ENCODE measurements around the gene SDF4. TPM values are rescaled to one million over a fixed set of nuclear protein-coding genes. Genes with fewer than 3 reads are reported as not detected.

SDF4 gene
- total and polyA plus RNA-seq, 2 of the 13 experiments (the other 11 are each of a cell fraction or from before 2014, with no cell fraction given): 80.8 to 107 TPM

GRCh38 chr1:1231400-1232207, at the start of gene SDF4 (continued):
- TF ChIP-seq ATF7 (IDR thresholded peaks at IDR 0.05): no peak
- no peak for TF ChIP-seq ATF7 (CRISPR knock-in tag; IDR thresholded peaks at IDR 0.05)
- TF ChIP-seq XBP1 (CRISPR knock-in tag; IDR thresholded peaks at IDR 0.05): no peak
- no peak for TF ChIP-seq RCOR2 (CRISPR knock-in tag; IDR thresholded peaks at IDR 0.05)
- peak; percentile 53; the same call in 1 of the 2 replicates for TF ChIP-seq FOXC1 (CRISPR knock-in tag; IDR thresholded peaks at IDR 0.05; ENCODE audit: borderline replicate concordance)
- TF ChIP-seq MYC (CRISPR knock-in tag; IDR thresholded peaks at IDR 0.05; ENCODE audit: borderline replicate concordance): peak; percentile 69
- 0 out of 2 replicates have a peak, but pooled peaks have one; percentile 35 for TF ChIP-seq ZNF383 (CRISPR knock-in tag; IDR thresholded peaks at IDR 0.05; ENCODE audit: borderline replicate concordance)
- peak; percentile 62; the same call in 1 of the 2 replicates for TF ChIP-seq GATA4 (IDR thresholded peaks at IDR 0.05; ENCODE audit: borderline replicate concordance, low read depth)
- no peak; the same call in 1 of the 2 replicates for TF ChIP-seq FOXO1 (CRISPR knock-in tag; IDR thresholded peaks at IDR 0.05)
- TF ChIP-seq ZNF562 (CRISPR knock-in tag; IDR thresholded peaks at IDR 0.05; ENCODE audit: borderline replicate concordance): no peak
- peak; percentile 45; the same call in 1 of the 2 replicates for TF ChIP-seq SAFB2 (CRISPR knock-in tag; IDR thresholded peaks at IDR 0.05; ENCODE audit: borderline replicate concordance, low read depth)
- TF ChIP-seq MXI1 (IDR thresholded peaks at IDR 0.05; ENCODE audit: borderline replicate concordance, low read depth, low read length): peak; percentile 11; the same call in 1 of the 3 replicates
- no peak for TF ChIP-seq SMYD3 (CRISPR knock-in tag; IDR thresholded peaks at IDR 0.05)
- TF ChIP-seq MED13 (CRISPR knock-in tag; IDR thresholded peaks at IDR 0.05): no peak
- TF ChIP-seq NKX3-1 (CRISPR knock-in tag; IDR thresholded peaks at IDR 0.05): 0 out of 2 replicates have a peak, but pooled peaks have one; percentile 70
- no peak for TF ChIP-seq ZSCAN12 (CRISPR knock-in tag; IDR thresholded peaks at IDR 0.05)
- TF ChIP-seq TOPORS (CRISPR knock-in tag; IDR thresholded peaks at IDR 0.05): peak; percentile 51; the same call in 1 of the 2 replicates
- TF ChIP-seq SMC3 (IDR thresholded peaks at IDR 0.05; ENCODE audit: low read length): no peak
- no peak for TF ChIP-seq ZNF17 (CRISPR knock-in tag; IDR thresholded peaks at IDR 0.05)
- TF ChIP-seq EED (CRISPR knock-in tag; IDR thresholded peaks at IDR 0.05): no peak
- TF ChIP-seq ZNF841 (CRISPR knock-in tag; IDR thresholded peaks at IDR 0.05; ENCODE audit: borderline replicate concordance): peak; percentile 69; the same call in 1 of the 2 replicates
- TF ChIP-seq MED8 (CRISPR knock-in tag; IDR thresholded peaks at IDR 0.05; ENCODE audit: insufficient replicate concordance): peak; percentile 39
- peak; percentile 90 for TF ChIP-seq HDAC1 (CRISPR knock-in tag; IDR thresholded peaks at IDR 0.05)
- TF ChIP-seq BHLHE40 (IDR thresholded peaks at IDR 0.05; ENCODE audit: low read length): 0 out of 2 replicates have a peak, but pooled peaks have one; percentile 6
- no peak for TF ChIP-seq ETV6 (CRISPR knock-in tag; conservative IDR thresholded peaks at IDR 0.05)
- TF ChIP-seq ZNF740 (CRISPR knock-in tag; IDR thresholded peaks at IDR 0.05): no peak
- TF ChIP-seq CEBPZ (IDR thresholded peaks at IDR 0.05; ENCODE audit: low read length): no peak
- TF ChIP-seq NCOA5 (CRISPR knock-in tag; IDR thresholded peaks at IDR 0.05): no peak
